Rectal smooth muscle tissue (tissue), 1 donor: ENCODE measurements around the gene JPH3.

Experiments
- H3K27ac ChIP-seq: one replicate; pipeline ENCODE4 v1.7.0; 2013; ENCODE audit warnings: low read depth, low read length, inconsistent platforms
- H3K27me3 ChIP-seq: one replicate; pipeline ENCODE4 v1.7.0; 2013; ENCODE audit warnings: low read length; ENCODE audit not compliant: control insufficient read depth, insufficient read depth
- H3K36me3 ChIP-seq: one replicate; pipeline ENCODE4 v1.7.0; 2013; ENCODE audit warnings: low read length; ENCODE audit not compliant: control insufficient read depth, insufficient read depth
- H3K4me1 ChIP-seq: one replicate; pipeline ENCODE4 v1.7.0; 2013; ENCODE audit warnings: low read length; ENCODE audit not compliant: control insufficient read depth, insufficient read depth
- H3K4me3 ChIP-seq: one replicate; pipeline ENCODE4 v1.7.0; 2013; ENCODE audit warnings: low read length
- H3K9ac ChIP-seq: one replicate; pipeline ENCODE4 v1.7.0; 2013; ENCODE audit warnings: low read length

JPH3 gene

DNA sequence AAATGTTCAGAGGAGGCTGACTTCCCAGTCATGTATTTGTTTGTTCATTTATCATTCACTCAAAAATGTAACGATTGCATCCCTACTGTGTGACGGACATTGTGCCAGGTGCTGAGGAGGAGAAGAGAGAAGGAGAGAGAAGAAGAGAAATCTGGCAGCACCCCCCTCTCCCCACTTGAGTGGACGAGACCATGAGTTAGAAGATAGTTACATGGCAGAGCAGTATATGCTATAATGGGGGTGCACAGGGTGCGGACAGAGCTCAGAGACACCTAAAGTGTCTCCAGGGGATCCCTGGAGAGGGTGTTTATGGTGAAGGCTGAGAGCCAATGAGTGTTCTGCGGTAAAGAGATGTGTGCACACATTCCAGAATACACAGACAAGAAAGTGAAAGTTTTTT is 6.6 kb upstream of the JPH3 start:
- Histone ChIP-seq H3K36me3 (no peaks in the 10 kb centered on the region), H3K4me3 (no peak overlapping the region), H3K4me1 (no peaks in the 10 kb centered on the region), H3K9ac (no peak overlapping the region), H3K27ac (no peak overlapping the region), H3K27me3 (peaks cover 12% of the 10 kb centered on the region)

DNA sequence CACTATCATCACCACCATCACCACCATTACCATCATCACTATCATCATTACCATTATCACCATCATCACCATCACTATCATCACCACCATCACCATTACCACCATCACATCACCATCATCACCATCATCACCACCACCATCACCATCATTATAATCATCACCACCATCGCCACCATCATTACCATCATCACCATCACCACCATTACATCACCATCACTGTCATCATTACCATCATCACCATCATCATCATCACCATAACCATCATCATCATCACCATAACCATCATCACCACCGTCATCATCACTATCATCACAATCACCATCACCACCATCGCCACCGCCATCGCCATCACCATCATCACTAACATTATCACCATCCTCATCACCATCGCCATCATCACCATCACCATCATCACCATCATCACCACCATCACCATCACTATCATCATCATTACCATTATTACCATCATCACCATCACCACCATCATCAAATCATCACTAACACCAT is 4.9 kb upstream of the JPH3 start:
- Histone ChIP-seq H3K36me3 (no peaks in the 10 kb centered on the region), H3K4me1 (no peaks in the 10 kb centered on the region), H3K27me3 (peaks cover 17% of the 10 kb centered on the region), H3K27ac (no peak overlapping the region), H3K4me3 (no peak overlapping the region), H3K9ac (no peak overlapping the region)

DNA sequence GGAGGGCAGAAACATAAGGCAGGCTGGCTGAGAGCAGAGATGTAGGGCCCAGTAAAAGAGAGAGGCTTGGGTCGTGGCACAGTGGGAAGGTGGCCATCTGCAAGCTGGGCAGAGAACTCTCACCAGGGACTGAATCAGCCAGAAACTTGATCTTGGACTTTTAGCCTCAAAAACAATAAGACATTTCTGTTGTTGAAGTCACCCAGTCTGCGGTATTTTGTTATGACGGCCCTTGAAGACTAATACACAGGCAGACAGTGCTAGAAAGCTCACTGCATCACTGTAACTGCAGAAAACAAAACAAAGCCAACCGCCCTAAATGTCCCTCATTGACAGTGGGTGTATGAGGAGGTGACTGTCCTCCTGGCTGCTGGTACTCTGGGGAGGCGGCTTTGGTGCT is 3.9 kb upstream of the JPH3 start:
- H3K4me3 ChIP-seq, result no peak overlapping the region
- no peaks in the 10 kb centered on the region for H3K36me3 ChIP-seq
- peaks cover 23% of the 10 kb centered on the region for H3K27me3 ChIP-seq

DNA sequence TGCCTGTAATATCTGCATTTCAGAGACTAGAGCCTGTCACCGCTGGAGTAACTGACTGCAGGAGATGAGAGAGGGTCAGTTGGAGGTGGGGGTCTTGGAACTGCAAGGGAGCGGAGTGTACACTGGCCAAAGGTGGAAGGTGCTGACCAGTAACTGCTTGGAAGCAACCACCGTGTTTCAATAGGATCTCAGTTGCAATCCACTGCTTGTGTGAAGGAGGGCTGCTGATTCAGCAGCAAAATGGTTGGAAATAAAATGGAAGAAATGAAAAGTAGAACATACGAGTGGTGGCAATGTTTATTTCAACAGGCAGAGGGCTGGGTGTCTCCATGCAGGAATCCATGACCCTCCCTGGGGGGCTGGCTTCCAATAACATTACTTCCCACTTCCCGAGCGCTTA is 2.1 kb upstream of the JPH3 start:
- no peak overlapping the region for H3K27ac ChIP-seq
- H3K4me3 ChIP-seq, result no peak overlapping the region
- H3K4me1 ChIP-seq, result no peaks in the 10 kb centered on the region
- no peaks in the 10 kb centered on the region for H3K36me3 ChIP-seq
- H3K9ac ChIP-seq, result no peak overlapping the region
- H3K27me3 ChIP-seq, result peaks cover 28% of the 10 kb centered on the region

More for the DNA sequence above, 3.9 kb upstream of the JPH3 start:
- H3K4me1 ChIP-seq, result no peaks in the 10 kb centered on the region
- no peak overlapping the region for H3K9ac ChIP-seq
- no peak overlapping the region for H3K27ac ChIP-seq

DNA sequence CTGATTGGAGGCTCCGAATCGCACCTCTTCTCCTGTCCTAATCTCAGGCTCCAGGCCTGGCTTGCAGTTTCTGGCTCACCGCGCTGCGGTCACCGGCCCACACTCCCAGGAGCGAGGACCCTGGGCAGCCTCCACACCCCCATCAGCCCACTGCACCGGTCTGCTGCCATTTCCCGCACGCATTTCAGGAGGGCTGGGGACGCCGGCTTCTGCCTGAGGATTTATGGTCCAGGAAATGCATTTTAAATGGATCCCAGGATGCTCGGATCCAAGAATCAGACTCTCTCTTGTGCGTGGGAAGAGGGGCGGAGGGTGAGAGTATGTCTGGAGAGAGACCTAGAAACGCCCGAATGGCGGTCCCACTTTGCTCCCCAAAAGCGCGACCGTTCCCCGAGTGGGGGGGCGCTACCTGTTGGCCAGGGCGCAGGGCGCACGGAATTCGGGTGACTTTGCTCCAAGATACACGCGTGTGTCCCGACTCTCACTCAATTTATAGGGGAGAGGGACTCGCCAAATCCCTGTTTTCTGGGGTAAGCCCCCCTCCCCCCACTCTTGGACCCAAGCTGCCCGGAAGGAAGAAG is 817 bp upstream of the JPH3 start:
- Histone ChIP-seq H3K4me3 (no peak overlapping the region), H3K9ac (no peak overlapping the region), H3K27me3 (peaks cover 35% of the 10 kb centered on the region), H3K36me3 (no peaks in the 10 kb centered on the region), H3K27ac (no peak overlapping the region), H3K4me1 (no peaks in the 10 kb centered on the region)

DNA sequence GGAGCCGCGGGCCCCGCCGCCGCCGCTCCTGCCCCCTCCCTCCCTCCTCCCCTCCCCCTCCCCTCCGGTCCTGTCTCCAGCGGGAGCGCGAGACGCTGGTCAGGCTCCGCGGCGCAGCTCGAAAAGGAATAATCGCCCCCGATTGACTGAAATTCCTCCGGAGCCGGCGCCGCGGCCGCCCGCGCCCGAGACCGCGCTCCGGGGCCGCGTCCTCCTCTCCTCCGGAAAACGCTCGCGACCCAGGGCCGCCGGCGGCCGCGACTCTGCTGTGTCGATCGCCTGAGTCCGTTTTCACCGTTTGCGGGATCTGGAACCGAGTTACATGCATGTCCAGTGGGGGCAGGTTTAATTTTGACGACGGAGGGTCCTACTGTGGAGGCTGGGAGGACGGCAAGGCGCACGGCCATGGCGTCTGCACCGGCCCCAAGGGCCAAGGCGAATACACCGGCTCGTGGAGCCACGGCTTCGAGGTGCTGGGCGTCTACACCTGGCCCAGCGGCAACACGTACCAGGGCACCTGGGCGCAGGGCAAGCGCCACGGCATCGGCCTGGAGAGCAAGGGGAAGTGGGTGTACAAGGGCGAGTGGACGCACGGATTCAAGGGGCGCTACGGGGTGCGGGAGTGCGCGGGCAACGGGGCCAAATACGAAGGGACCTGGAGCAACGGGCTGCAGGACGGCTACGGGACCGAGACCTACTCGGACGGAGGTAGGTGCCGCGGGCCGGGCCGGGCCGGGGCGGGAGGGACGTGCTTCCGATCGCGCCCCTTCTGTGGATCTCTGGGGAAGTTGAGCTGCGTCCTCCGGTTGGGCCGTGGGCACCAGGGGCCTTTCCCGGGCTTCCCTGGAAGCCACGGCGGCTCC is 744 bp downstream of the JPH3 start:
- Histone ChIP-seq H3K36me3 (no peaks in the 10 kb centered on the region), H3K4me1 (no peaks in the 10 kb centered on the region), H3K27me3 (peaks cover 35% of the 10 kb centered on the region), H3K9ac (no peak overlapping the region), H3K4me3 (peak overlapping the region; percentile 15), H3K27ac (no peak overlapping the region)

DNA sequence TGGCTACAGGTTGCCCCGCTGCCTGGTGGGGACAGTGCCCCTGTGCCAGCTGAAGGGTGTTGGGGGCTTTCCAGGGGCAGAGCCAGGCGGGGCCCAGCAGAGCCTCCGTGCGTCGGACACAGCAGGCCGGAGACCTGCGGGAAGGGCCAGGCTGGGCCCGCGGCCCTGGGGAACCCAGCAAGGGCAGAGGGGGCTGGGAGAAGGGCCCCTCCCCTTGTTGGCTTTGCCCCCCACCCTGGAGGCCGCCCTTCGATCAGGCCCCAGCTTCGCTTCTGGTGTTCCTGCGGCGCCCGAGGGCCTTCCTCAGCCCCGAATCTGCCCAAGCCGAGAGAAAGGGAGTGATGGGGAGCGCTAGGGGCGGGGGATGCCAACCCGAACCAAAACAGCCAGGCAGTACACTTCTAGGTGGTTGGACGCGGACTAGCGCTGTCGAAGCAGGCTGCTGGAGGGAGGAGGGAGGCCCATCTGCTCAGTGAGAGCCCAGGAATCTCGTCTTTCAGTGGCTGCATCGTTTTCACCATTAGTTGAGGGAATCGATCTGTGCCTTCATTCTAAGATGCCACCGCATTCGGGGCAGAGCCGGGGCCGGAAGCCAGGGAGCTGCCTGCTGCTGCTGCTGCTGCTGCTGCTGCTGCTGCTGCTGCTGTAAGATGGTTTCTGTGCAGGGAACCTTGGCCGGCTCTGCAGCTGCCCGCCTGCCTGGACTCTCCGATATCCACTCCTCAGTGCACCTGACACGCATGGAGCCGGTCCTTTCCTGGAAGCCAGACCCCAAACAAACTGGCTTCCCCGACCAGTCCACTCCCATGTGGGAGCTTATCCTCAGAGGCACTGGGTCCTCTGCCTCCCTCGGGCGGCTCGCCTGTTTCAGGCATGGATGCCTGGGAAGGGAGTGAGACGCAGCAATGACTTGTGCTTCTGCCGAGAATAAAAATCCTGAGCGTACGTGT is 1.7 kb downstream of the JPH3 start:
- Histone ChIP-seq H3K4me3 (no peak overlapping the region), H3K9ac (no peak overlapping the region), H3K4me1 (no peaks in the 10 kb centered on the region), H3K27me3 (peaks cover 35% of the 10 kb centered on the region), H3K27ac (no peak overlapping the region), H3K36me3 (no peaks in the 10 kb centered on the region)

DNA sequence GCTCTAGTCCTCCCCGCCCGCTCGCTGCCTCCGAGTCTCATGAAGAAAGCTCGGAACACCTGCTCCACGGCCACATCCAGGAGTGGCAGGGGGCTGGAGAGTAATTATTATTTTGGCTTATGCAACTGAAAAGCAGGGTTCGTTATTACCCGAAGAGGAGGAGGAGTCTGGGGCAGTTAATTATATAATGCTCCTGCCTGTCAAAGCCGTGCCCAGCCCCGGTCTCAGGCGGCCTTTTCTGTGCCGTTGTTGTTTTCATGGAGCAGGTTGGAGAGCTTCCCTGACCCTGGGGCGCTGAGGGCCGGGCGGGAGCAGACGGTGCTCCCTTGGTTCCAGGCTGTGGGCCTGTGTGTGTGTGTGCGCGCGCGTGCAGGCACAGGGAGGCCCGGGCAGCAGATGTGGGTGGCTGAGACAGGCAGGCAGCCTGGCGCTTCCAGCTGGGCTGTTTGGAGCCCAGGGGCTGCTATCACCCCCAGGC is 2.4 kb downstream of the JPH3 start:
- Histone ChIP-seq H3K36me3 (no peaks in the 10 kb centered on the region), H3K4me3 (no peak overlapping the region), H3K27ac (no peak overlapping the region), H3K4me1 (no peaks in the 10 kb centered on the region), H3K9ac (no peak overlapping the region), H3K27me3 (peaks cover 29% of the 10 kb centered on the region)

DNA sequence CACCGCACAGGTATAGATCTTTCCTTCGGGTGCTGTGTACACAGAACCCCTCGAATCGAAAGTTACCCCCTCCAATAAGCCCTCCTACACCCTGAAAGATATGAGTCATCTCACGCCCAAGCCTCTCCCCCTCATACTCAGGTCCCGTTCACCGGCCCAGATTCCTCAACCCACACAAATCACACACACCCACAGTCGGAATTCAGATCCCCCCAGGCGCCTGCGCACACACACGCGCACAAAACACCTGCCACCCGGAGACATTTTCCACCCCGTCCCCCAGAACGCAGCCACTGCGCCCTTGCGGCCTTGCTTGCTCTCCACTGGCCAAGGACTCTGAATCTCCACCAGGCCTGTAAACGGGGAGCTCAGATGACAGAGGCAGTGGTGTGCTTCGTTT is 4.9 kb downstream of the JPH3 start:
- Histone ChIP-seq H3K4me3 (no peak overlapping the region), H3K9ac (no peak overlapping the region), H3K27ac (no peak overlapping the region), H3K27me3 (peaks cover 20% of the 10 kb centered on the region), H3K36me3 (no peaks in the 10 kb centered on the region), H3K4me1 (no peaks in the 10 kb centered on the region)

DNA sequence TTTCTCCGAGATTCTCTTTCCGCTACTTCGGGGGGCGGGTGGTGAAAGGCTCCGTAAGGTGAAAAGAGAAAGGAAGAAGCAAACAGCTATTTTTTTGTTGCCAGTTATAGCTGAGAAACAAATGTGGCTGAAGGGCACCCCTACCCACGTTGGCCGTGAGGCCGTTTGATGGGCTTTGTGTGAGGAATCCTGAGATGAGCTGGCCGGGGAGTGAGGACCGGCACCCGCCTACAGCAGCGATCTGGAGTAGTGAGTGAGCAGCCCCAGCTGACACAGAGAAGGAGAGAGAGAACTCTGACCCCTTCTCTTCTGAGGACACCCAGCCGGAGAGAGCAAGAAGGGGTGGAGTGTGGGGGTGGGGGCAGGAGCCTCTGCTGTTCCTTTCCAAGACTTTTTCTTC is 5.6 kb downstream of the JPH3 start:
- Histone ChIP-seq H3K36me3 (no peaks in the 10 kb centered on the region), H3K27me3 (peaks cover 19% of the 10 kb centered on the region), H3K9ac (no peak overlapping the region), H3K4me3 (no peak overlapping the region), H3K4me1 (no peaks in the 10 kb centered on the region), H3K27ac (no peak overlapping the region)

DNA sequence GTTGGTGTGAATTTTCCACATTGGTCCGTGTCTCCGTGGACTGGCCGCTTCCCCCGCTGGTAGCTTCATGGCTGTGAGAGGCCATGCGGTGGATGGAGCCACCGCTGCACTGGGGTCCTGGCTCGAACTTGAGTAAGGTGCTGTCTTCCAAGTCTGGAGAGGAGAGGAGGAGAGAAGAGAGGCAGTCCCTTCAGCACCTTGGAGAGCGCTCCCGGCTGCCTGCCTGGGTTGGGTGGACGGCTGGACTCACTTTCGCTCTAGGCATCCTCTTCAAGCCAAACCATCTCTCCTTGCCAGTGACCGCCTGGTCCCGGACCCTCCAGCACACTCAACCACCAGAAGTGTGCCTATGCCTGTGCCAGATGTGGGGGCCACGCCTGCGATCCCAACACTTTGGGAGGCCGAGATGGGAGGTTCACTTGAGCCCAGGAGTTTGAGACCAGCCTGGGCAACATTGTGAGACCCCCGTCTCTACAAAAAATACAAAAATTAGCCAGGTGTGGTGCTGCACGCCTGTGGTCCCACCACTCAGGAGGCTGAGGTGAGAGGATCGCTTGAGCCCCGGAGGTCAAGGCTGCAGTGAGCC is 6.2 kb downstream of the JPH3 start:
- Histone ChIP-seq H3K27me3 (peaks cover 13% of the 10 kb centered on the region), H3K9ac (no peak overlapping the region), H3K27ac (no peak overlapping the region), H3K4me1 (no peaks in the 10 kb centered on the region), H3K36me3 (no peaks in the 10 kb centered on the region), H3K4me3 (no peak overlapping the region)

DNA sequence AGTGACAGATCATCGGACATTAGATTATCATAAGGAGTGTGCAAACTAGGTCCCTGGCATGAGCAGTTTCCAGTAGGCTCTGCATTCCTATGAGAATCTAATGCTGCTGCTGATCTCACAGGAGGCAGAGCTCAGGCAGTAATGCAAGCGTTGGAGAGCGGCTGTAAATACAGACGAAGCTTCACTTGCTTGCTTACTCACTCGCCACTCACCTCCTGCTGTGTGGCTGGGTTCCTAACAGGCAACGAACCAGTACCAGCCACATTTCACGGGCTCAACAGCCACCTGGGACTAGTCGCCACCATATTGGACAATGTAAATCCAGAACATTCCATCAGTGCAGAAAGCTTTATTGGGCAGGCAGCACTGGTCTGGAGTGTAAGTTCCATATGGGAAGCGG is 7.7 kb downstream of the JPH3 start:
- peaks cover 9% of the 10 kb centered on the region for H3K27me3 ChIP-seq
- H3K36me3 ChIP-seq, result no peaks in the 10 kb centered on the region
- no peak overlapping the region for H3K4me3 ChIP-seq
- H3K9ac ChIP-seq, result no peak overlapping the region
- H3K27ac ChIP-seq, result no peak overlapping the region
- no peaks in the 10 kb centered on the region for H3K4me1 ChIP-seq
